Esophagus muscularis mucosa (tissue), 3 donors: ENCODE measurements around the gene NID2.

ENCODE experiments used
- EP300 ChIP-seq: sonication (generic); formaldehyde crosslinking; IDR thresholded peaks from one replicate; pipeline ENCODE4 v1.6.1; 2017; ENCODE audit warnings: antibody characterized with exemption
- POLR2A ChIP-seq: fragments of 450-650 bp; IDR thresholded peaks from one replicate; pipeline ENCODE4 v1.6.1; 2017; ENCODE audit warnings: antibody characterized with exemption, moderate library complexity, mild to moderate bottlenecking, low read depth
- POLR2AphosphoS5 ChIP-seq, 2 donors: sonication (generic); formaldehyde crosslinking; IDR thresholded peaks; one replicate each; pipeline ENCODE4 v1.6.1; 2017; ENCODE audit warnings: antibody characterized with exemption in 2 of 2

- TF ChIP-seq POLR2AphosphoS5 (IDR thresholded peaks at IDR 0.05) (no peak), EP300 (no peak), POLR2A (no peak)
Measured at GRCh38 chr14:52039124-52039815, 29.6 kb downstream of the NID2 start.
